H9 (cell line): ENCODE measurements around the gene MRPL52. TPM values are rescaled to one million over a fixed set of nuclear protein-coding genes. Genes with fewer than 3 reads are reported as not detected.

Experiments used
- DNase-seq: peaks from one replicate; pipeline ENCODE4 v3.0.0-alpha.2; 2017
- H2AFZ ChIP-seq: one replicate; pipeline ENCODE4 v1.6.1; 2013; ENCODE audit warnings: mild to moderate bottlenecking, low read length, control low read depth, moderate library complexity
- H2AK5ac ChIP-seq: 2 replicates; pipeline ENCODE4 v1.6.1; 2013; ENCODE audit warnings: low read length, control low read depth, mixed read lengths; ENCODE audit not compliant: insufficient read length
- H2BK120ac ChIP-seq: one replicate; pipeline ENCODE4 v1.6.1; 2013; ENCODE audit warnings: low read depth, mild to moderate bottlenecking, low read length, control low read depth, inconsistent platforms; ENCODE audit not compliant: poor library complexity, severe bottlenecking
- H2BK12ac ChIP-seq: 2 replicates; pipeline ENCODE4 v1.6.1; 2013; ENCODE audit warnings: low read length, control low read depth, mixed read lengths, low read depth; ENCODE audit not compliant: insufficient read length
- H2BK15ac ChIP-seq: 2 replicates; pipeline ENCODE4 v1.6.1; 2013; ENCODE audit warnings: low read depth, low read length, control low read depth
- H2BK20ac ChIP-seq: one replicate; pipeline ENCODE4 v1.6.1; 2013; ENCODE audit warnings: low read depth, mild to moderate bottlenecking, low read length, control low read depth, inconsistent platforms; ENCODE audit not compliant: poor library complexity, severe bottlenecking
- H2BK5ac ChIP-seq: 2 replicates; pipeline ENCODE4 v1.6.1; 2013; ENCODE audit warnings: low read length, control low read depth, mixed read lengths; ENCODE audit not compliant: insufficient read length
- H3K14ac ChIP-seq: 2 replicates; pipeline ENCODE4 v1.6.1; 2013; ENCODE audit warnings: low read length, control low read depth; ENCODE audit not compliant: insufficient read depth
- H3K18ac ChIP-seq: 2 replicates; pipeline ENCODE4 v1.6.1; 2013; ENCODE audit warnings: low read depth, mild to moderate bottlenecking, mixed read lengths, low read length, control low read depth; ENCODE audit not compliant: insufficient read length
- H3K23ac ChIP-seq: 2 replicates; pipeline ENCODE4 v1.6.1; 2013; ENCODE audit warnings: low read length, control low read depth, mixed read lengths, low read depth; ENCODE audit not compliant: insufficient read length
- H3K23me2 ChIP-seq: 2 replicates; pipeline ENCODE4 v1.6.1; 2013; ENCODE audit warnings: low read depth, mild to moderate bottlenecking, mixed read lengths, low read length, control low read depth; ENCODE audit not compliant: insufficient read length, poor library complexity, severe bottlenecking
- H3K27ac ChIP-seq: 2 replicates; pipeline ENCODE4 v1.5.1; 2013; ENCODE audit warnings: low read length, control low read depth, mixed read lengths, low read depth; ENCODE audit not compliant: insufficient read length
- H3K27me3 ChIP-seq: 2 replicates; pipeline ENCODE4 v1.6.1; 2013; ENCODE audit warnings: low read length, control low read depth, inconsistent platforms; ENCODE audit not compliant: insufficient read depth
- H3K4ac ChIP-seq: 2 replicates; pipeline ENCODE4 v1.6.1; 2013; ENCODE audit warnings: low read depth, mild to moderate bottlenecking, control low read depth, inconsistent platforms, low read length, moderate library complexity
- H3K4me1 ChIP-seq: 2 replicates; pipeline ENCODE4 v1.6.1; 2013; ENCODE audit warnings: low read length, control low read depth, inconsistent platforms; ENCODE audit not compliant: insufficient read depth
- H3K4me2 ChIP-seq: 2 replicates; pipeline ENCODE4 v1.6.1; 2013; ENCODE audit warnings: low read length, control low read depth, mixed read lengths; ENCODE audit not compliant: insufficient read length, insufficient read depth
- H3K56ac ChIP-seq: 2 replicates; pipeline ENCODE4 v1.6.1; 2013; ENCODE audit warnings: low read depth, mild to moderate bottlenecking, mixed read lengths, low read length, control low read depth; ENCODE audit not compliant: insufficient read length
- H3K79me1 ChIP-seq: 2 replicates; pipeline ENCODE4 v1.6.1; 2013; ENCODE audit warnings: low read depth, mild to moderate bottlenecking, moderate library complexity, low read length, control low read depth, inconsistent platforms; ENCODE audit not compliant: insufficient read depth, poor library complexity, severe bottlenecking
- H3K79me2 ChIP-seq: 2 replicates; pipeline ENCODE4 v1.6.1; 2013; ENCODE audit warnings: low read length, control low read depth, inconsistent platforms; ENCODE audit not compliant: insufficient read depth
- H3K9ac ChIP-seq: 2 replicates; pipeline ENCODE4 v1.6.1; 2013; ENCODE audit warnings: low read length, control low read depth, mixed read lengths; ENCODE audit not compliant: insufficient read length; ENCODE audit errors: extremely low read depth
- H3K9me3 ChIP-seq: one replicate; pipeline ENCODE4 v1.6.1; 2013; ENCODE audit warnings: low read depth, low read length, inconsistent platforms; ENCODE audit not compliant: control insufficient read depth
- H3T11ph ChIP-seq: one replicate; pipeline ENCODE4 v1.6.1; 2013; ENCODE audit warnings: mild to moderate bottlenecking, low read length, control low read depth, inconsistent platforms
- H4K20me1 ChIP-seq: one replicate; pipeline ENCODE4 v1.6.1; 2013; ENCODE audit not compliant: control insufficient read depth, insufficient read length, insufficient read depth
- H4K5ac ChIP-seq: 2 replicates; pipeline ENCODE4 v1.6.1; 2013; ENCODE audit warnings: low read depth, mild to moderate bottlenecking, mixed read lengths, low read length, control low read depth; ENCODE audit not compliant: insufficient read length
- H4K8ac ChIP-seq: replicated peaks from 2 replicates; pipeline ENCODE4 v1.6.1; 2013; ENCODE audit warnings: low read length, control low read depth, mixed read lengths, low read depth; ENCODE audit not compliant: insufficient read length
- H4K91ac ChIP-seq: 2 replicates; pipeline ENCODE4 v1.6.1; 2013; ENCODE audit warnings: low read depth, mild to moderate bottlenecking, moderate library complexity, mixed read lengths, low read length, control low read depth; ENCODE audit not compliant: insufficient read length
- H3K27ac Mint-ChIP-seq, 3 experiments: 2 replicates in 2 of 3; 3 replicates in 1 of 3; pipeline ENCODE4 v1.8.0; 2020 to 2021; ENCODE audit warnings: mixed read lengths in 3 of 3, mild to moderate bottlenecking in 1 of 3, moderate library complexity in 1 of 3
- H3K27me3 Mint-ChIP-seq: 2 replicates; pipeline ENCODE4 v1.8.0; 2021; ENCODE audit warnings: low read depth, mild to moderate bottlenecking, moderate library complexity, mixed read lengths
- H3K36me3 Mint-ChIP-seq, 3 experiments: 2 replicates in 2 of 3; 3 replicates in 1 of 3; pipeline ENCODE4 v1.8.0; 2020 to 2021; ENCODE audit warnings: low read depth in 3 of 3, mixed read lengths in 3 of 3; ENCODE audit not compliant: insufficient read depth in 1 of 3
- H3K4me1 Mint-ChIP-seq, 2 experiments: 2 replicates each; pipeline ENCODE4 v1.8.0; 2020; ENCODE audit warnings: mixed read lengths in 2 of 2
- H3K4me3 Mint-ChIP-seq, 2 experiments: 2 replicates in 1 of 2; 3 replicates in 1 of 2; pipeline ENCODE4 v1.8.0; 2020 to 2021; ENCODE audit warnings: mild to moderate bottlenecking in 2 of 2, mixed read lengths in 2 of 2, moderate library complexity in 1 of 2
- H3K9me3 Mint-ChIP-seq, 2 experiments: 2 replicates in 1 of 2; 3 replicates in 1 of 2; pipeline ENCODE4 v1.8.0; 2020; ENCODE audit warnings: mild to moderate bottlenecking in 2 of 2, mixed read lengths in 2 of 2, moderate library complexity in 1 of 2
- CTCF ChIP-seq: fragments of 200-600 bp; sonication (generic); conservative IDR thresholded peaks from 3 replicates; pipeline ENCODE4 v1.8.0; 2021; ENCODE audit warnings: antibody characterized with exemption, mild to moderate bottlenecking
- WGBS: extraction: QIAGEN DNeasy Blood & Tissue Kit; methylation state at CpG from one replicate; pipeline ENCODE4 v1.1.7; 2013; ENCODE audit warnings: missing lambda C conversion rate, low lambda C conversion rate, mixed read lengths; ENCODE audit not compliant: insufficient read length; ENCODE audit errors: extremely low coverage; 5-methylcytosine and 5-hydroxymethylcytosine counted together
- total RNA-seq: library from RNA; stranded (reverse); gene quantifications from 2 replicates; pipeline ENCODE4 v1.2.1, GENCODE V29; 2021

Gene MRPL52
- total RNA-seq, 1 experiment from 2014 or later, result 190 TPM

- Histone ChIP-seq H3K4me2 (no peak overlapping the region), H3K18ac (no peak overlapping the region), H2BK12ac (no peak overlapping the region), H2AFZ (no peak overlapping the region), H3K9ac (no peak overlapping the region), H3K56ac (no peak overlapping the region), H2BK120ac (no peak overlapping the region), H3K14ac (no peak overlapping the region), H3K79me2 (no peaks in the 10 kb centered on the region), H3K23me2 (no peaks in the 10 kb centered on the region), H3K27me3 (no peaks in the 10 kb centered on the region), H2BK20ac (no peak overlapping the region), H4K5ac (no peak overlapping the region), H3K4me1 (no peaks in the 10 kb centered on the region), H3K9me3 (no peaks in the 10 kb centered on the region), H3K23ac (no peak overlapping the region), H3K79me1 (no peaks in the 10 kb centered on the region), H2AK5ac (no peak overlapping the region), H3K27ac (no peak overlapping the region), H3T11ph (no peak overlapping the region), H3K4ac (no peak overlapping the region), H4K20me1 (no peaks in the 10 kb centered on the region), H2BK5ac (no peak overlapping the region), H2BK15ac (no peak overlapping the region), H4K8ac (no peak overlapping the region), H4K91ac (no peak overlapping the region)
- no peaks in the 10 kb centered on the region for H3K9me3 Mint-ChIP-seq
- WGBS, result no CpG with 5 or more reads among the region's 5 CpGs
- no peaks in the 10 kb centered on the region; a peak in 1 of 7 replicates for H3K36me3 Mint-ChIP-seq
- DNase-seq, result no peak
- TF ChIP-seq CTCF, result no peak
- no peaks in the 10 kb centered on the region for H3K27me3 Mint-ChIP-seq
- H3K27ac Mint-ChIP-seq, result peak overlapping the region; percentile 16 to 19 (median 18); a peak in 2 of 7 replicates
- H3K4me1 Mint-ChIP-seq, result peaks cover 8 to 11% of the 10 kb centered on the region in 2 experiments
- no peak overlapping the region for H3K4me3 Mint-ChIP-seq
Observed at GRCh38 chr14:22780941-22781300, 48.8 kb upstream of the MRPL52 start.
